Upper lobe of left lung (tissue), 6 donors: ENCODE data around the gene MAD1L1. TPM values are rescaled to one million over a fixed set of nuclear protein-coding genes. Genes with fewer than 3 reads are reported as not detected.
A peak's percentile ranks its signal among the peaks of the same experiment; 100 is the strongest.

Experiments used
- ATAC-seq, 2 donors: fragments of 200-7000 bp; cut with Tn5 transposase; one replicate each; pipeline ENCODE4 v1.9.1; 2022; ENCODE audit warnings: mild to moderate bottlenecking in 2 of 2, moderate library complexity in 2 of 2; ENCODE audit not compliant: low FRiP score in 2 of 2
- DNase-seq, 2 donors: peaks; one replicate each; pipeline ENCODE4 v3.0.0-alpha.2; 2019 to 2020
- H3K27ac ChIP-seq, 4 donors: fragments of 200-600 bp; sonication (generic); one replicate each; pipeline ENCODE4 v1.5.1; 2016 to 2019
- H3K27me3 ChIP-seq, 4 donors: fragments of 200-600 bp; sonication (generic); one replicate each; pipeline ENCODE4 v1.5.1; 2017 to 2019
- H3K36me3 ChIP-seq, 4 donors: fragments of 200-600 bp; sonication (generic); one replicate each; pipeline ENCODE4 v1.5.1; 2016 to 2019
- H3K4me1 ChIP-seq, 4 donors: fragments of 200-600 bp; sonication (generic); one replicate each; pipeline ENCODE4 v1.5.1; 2018 to 2019
- H3K4me3 ChIP-seq, 4 donors: fragments of 200-600 bp; sonication (generic); one replicate each; pipeline ENCODE4 v1.5.1; 2017 to 2019; ENCODE audit warnings: mild to moderate bottlenecking in 2 of 4, moderate library complexity in 1 of 4
- H3K9me3 ChIP-seq, 4 donors: fragments of 200-600 bp; sonication (generic); one replicate each; pipeline ENCODE4 v1.5.1; 2018 to 2019
- EP300 ChIP-seq, 4 donors: sonication (generic); formaldehyde crosslinking; IDR thresholded peaks; one replicate each; pipeline ENCODE4 v1.5.1; 2017; ENCODE audit warnings: antibody characterized with exemption in 4 of 4, control low read depth in 2 of 4
- POLR2A ChIP-seq, 4 donors: fragments of 450-650 bp; IDR thresholded peaks; one replicate each; pipeline ENCODE4 v1.5.1; 2016 to 2017; ENCODE audit warnings: antibody characterized with exemption in 4 of 4, mild to moderate bottlenecking in 2 of 4
- POLR2AphosphoS5 ChIP-seq, 2 donors: sonication (generic); formaldehyde crosslinking; IDR thresholded peaks; one replicate each; pipeline ENCODE4 v1.5.1; 2017; ENCODE audit warnings: antibody characterized with exemption in 2 of 2
- WGBS, 2 donors: methylation state at CpG; one replicate each; pipeline ENCODE4 v1.1.5; 2017 to 2018; 5-methylcytosine and 5-hydroxymethylcytosine counted together
- total RNA-seq, 6 donors: library from RNA; depleted of rRNA in 4 of 6; stranded (reverse); fragments of >200 nt in 4 of 6; gene quantifications; one replicate each; pipeline versions ENCODE4 v1.1.0 to v1.2.1, GENCODE V29; 2016 to 2021
- TF ChIP-seq, protein P1 (sequence below), 6 experiments: fragments of 450-650 bp in 4 of 6; fragments of 200-600 bp in 2 of 6; sonication (generic) in 2 of 6; IDR thresholded peaks; one replicate each; pipeline ENCODE4 v1.5.1; 2016 to 2019; ENCODE audit warnings: antibody characterized with exemption in 6 of 6
- donor health status: DM: no; HTN: no; CAD: no; lungs with moderate emphysema.
- donor health status: DM: no; HTN: yes; CAD: no; lungs with severe emphysema.

The MAD1L1 gene
- total RNA-seq, 6 donors from 2014 or later: 40.6 to 364 (median 65.6) TPM

- 84 to 87% methylated on average over 11 to 24 of the region's 24 CpGs for WGBS, 2 donors
- H3K9me3 ChIP-seq: no peaks in the 10 kb centered on the region
- H3K27me3 ChIP-seq: no peaks in the 10 kb centered on the region
- DNase-seq: peak in 1 of 2 donors; percentile 79
- H3K36me3 ChIP-seq: peaks cover 0 to 29% (median 11%) of the 10 kb centered on the region in 4 donors
- ATAC-seq: no peak
- H3K27ac ChIP-seq: no peak overlapping the region
- no peaks in the 10 kb centered on the region for H3K4me1 ChIP-seq
- TF ChIP-seq POLR2A (IDR thresholded peaks at IDR 0.05) (no peak), EP300 (IDR thresholded peaks at IDR 0.05) (no peak), POLR2AphosphoS5 (IDR thresholded peaks at IDR 0.05) (no peak)
- TF ChIP-seq, protein P1, sequence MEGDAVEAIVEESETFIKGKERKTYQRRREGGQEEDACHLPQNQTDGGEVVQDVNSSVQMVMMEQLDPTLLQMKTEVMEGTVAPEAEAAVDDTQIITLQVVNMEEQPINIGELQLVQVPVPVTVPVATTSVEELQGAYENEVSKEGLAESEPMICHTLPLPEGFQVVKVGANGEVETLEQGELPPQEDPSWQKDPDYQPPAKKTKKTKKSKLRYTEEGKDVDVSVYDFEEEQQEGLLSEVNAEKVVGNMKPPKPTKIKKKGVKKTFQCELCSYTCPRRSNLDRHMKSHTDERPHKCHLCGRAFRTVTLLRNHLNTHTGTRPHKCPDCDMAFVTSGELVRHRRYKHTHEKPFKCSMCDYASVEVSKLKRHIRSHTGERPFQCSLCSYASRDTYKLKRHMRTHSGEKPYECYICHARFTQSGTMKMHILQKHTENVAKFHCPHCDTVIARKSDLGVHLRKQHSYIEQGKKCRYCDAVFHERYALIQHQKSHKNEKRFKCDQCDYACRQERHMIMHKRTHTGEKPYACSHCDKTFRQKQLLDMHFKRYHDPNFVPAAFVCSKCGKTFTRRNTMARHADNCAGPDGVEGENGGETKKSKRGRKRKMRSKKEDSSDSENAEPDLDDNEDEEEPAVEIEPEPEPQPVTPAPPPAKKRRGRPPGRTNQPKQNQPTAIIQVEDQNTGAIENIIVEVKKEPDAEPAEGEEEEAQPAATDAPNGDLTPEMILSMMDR (IDR thresholded peaks at IDR 0.05): no peak
- no peak overlapping the region for H3K4me3 ChIP-seq
These were observed 334.0 kb downstream of the MAD1L1 start for GRCh38 chr7:1898628-1899185.

GRCh38 chr7:1897861-1898627 lies 334.7 kb downstream of the MAD1L1 start:
- TF ChIP-seq POLR2AphosphoS5 (IDR thresholded peaks at IDR 0.05): no peak
- TF ChIP-seq POLR2A (IDR thresholded peaks at IDR 0.05): no peak
- TF ChIP-seq, protein P1 (IDR thresholded peaks at IDR 0.05): no peak
- TF ChIP-seq EP300 (IDR thresholded peaks at IDR 0.05): no peak
- Histone ChIP-seq H3K27me3 (no peaks in the 10 kb centered on the region), H3K4me3 (no peak overlapping the region), H3K27ac (no peak overlapping the region), H3K36me3 (peaks cover 0 to 29% (median 11%) of the 10 kb centered on the region in 4 donors), H3K9me3 (no peaks in the 10 kb centered on the region), H3K4me1 (no peaks in the 10 kb centered on the region)
- ATAC-seq: no peak
- WGBS, 2 donors: 94 to 95% methylated on average over 33 to 39 of the region's 40 CpGs
- DNase-seq: peak in 1 of 2 donors; percentile 74

- H3K36me3 ChIP-seq: peaks cover 0 to 29% (median 13%) of the 10 kb centered on the region in 4 donors
- WGBS, 2 donors: 90 to 91% methylated on average over 37 to 41 of the region's 41 CpGs
- no peak overlapping the region for H3K4me3 ChIP-seq
- no peaks in the 10 kb centered on the region for H3K4me1 ChIP-seq
- H3K27ac ChIP-seq: no peak overlapping the region
- ATAC-seq (no peak), DNase-seq (peak in 1 of 2 donors; percentile 73)
- TF ChIP-seq POLR2A (IDR thresholded peaks at IDR 0.05) (no peak), EP300 (IDR thresholded peaks at IDR 0.05) (no peak), POLR2AphosphoS5 (IDR thresholded peaks at IDR 0.05) (no peak)
- TF ChIP-seq, protein P1 (IDR thresholded peaks at IDR 0.05): no peak
- H3K9me3 ChIP-seq: no peaks in the 10 kb centered on the region
- H3K27me3 ChIP-seq: no peaks in the 10 kb centered on the region
These were observed 335.5 kb downstream of the MAD1L1 start for GRCh38 chr7:1897076-1897860.

GRCh38 chr7:1895664-1896515 lies 336.9 kb downstream of the MAD1L1 start:
- Histone ChIP-seq H3K27ac (no peak overlapping the region), H3K9me3 (no peaks in the 10 kb centered on the region), H3K4me1 (no peaks in the 10 kb centered on the region), H3K36me3 (peaks cover 0 to 29% (median 14%) of the 10 kb centered on the region in 4 donors), H3K4me3 (no peak overlapping the region), H3K27me3 (no peaks in the 10 kb centered on the region)
- ATAC-seq: no peak
- TF ChIP-seq POLR2A (IDR thresholded peaks at IDR 0.05): no peak
- TF ChIP-seq, protein P1 (IDR thresholded peaks at IDR 0.05): no peak
- DNase-seq: peak in 1 of 2 donors; percentile 80
- 93 to 96% methylated on average over 12 to 30 of the region's 30 CpGs for WGBS, 2 donors
